Non-pigmented ciliary epithelial cell (primary cell): Measurements from ENCODE around the gene SLC25A36.

Experiments
- DNase-seq: peaks from one replicate; pipeline ENCODE4 v3.0.0-alpha.2; 2010; ENCODE audit warnings: low read depth

SLC25A36 gene

GRCh38 chr3:140941434-140942220, at the start of gene SLC25A36:
SLC25A36 (plus strand) TSS chr3:140941836; CDS start chr3:140942055, 219 bp downstream.
- DNase-seq = peak; percentile 88

GRCh38 chr3:140896997-140897396, 44.6 kb upstream of the SLC25A36 start:
- no peak for DNase-seq

GRCh38 chr3:140898340-140899180, 43.1 kb upstream of the SLC25A36 start:
- peak; percentile 79 for DNase-seq

- DNase-seq = no peak
These were observed 42.3 kb upstream of the SLC25A36 start for GRCh38 chr3:140899363-140899762.

- DNase-seq = no peak
These were observed 38.8 kb upstream of the SLC25A36 start for GRCh38 chr3:140902791-140903190.

GRCh38 chr3:140903196-140903595, 38.4 kb upstream of the SLC25A36 start:
- no peak for DNase-seq

GRCh38 chr3:140904521-140904920, 37.1 kb upstream of the SLC25A36 start:
- no peak for DNase-seq

GRCh38 chr3:140905559-140905958, 36.1 kb upstream of the SLC25A36 start:
- no peak for DNase-seq

GRCh38 chr3:140906785-140907184, 34.9 kb upstream of the SLC25A36 start:
- no peak for DNase-seq

GRCh38 chr3:140910860-140911259, 30.8 kb upstream of the SLC25A36 start:
- DNase-seq = no peak

GRCh38 chr3:140911822-140912221, 29.8 kb upstream of the SLC25A36 start:
- no peak for DNase-seq

GRCh38 chr3:140913728-140914127, 27.9 kb upstream of the SLC25A36 start:
- no peak for DNase-seq

- no peak for DNase-seq
These were observed 27.2 kb upstream of the SLC25A36 start for GRCh38 chr3:140914384-140914945.

- no peak for DNase-seq
These were observed 25.0 kb upstream of the SLC25A36 start for GRCh38 chr3:140916603-140917002.

GRCh38 chr3:140917772-140918171, 23.9 kb upstream of the SLC25A36 start:
- no peak for DNase-seq

- no peak for DNase-seq
These were observed 21.6 kb upstream of the SLC25A36 start for GRCh38 chr3:140920029-140920428.

GRCh38 chr3:140922634-140923033, 19.0 kb upstream of the SLC25A36 start:
- DNase-seq = no peak

GRCh38 chr3:140924097-140924873, 17.4 kb upstream of the SLC25A36 start:
- no peak for DNase-seq

- DNase-seq = no peak
These were observed 14.2 kb upstream of the SLC25A36 start for GRCh38 chr3:140927279-140928069.

GRCh38 chr3:140929446-140929845, 12.2 kb upstream of the SLC25A36 start:
- no peak for DNase-seq

- no peak for DNase-seq
These were observed 10.6 kb upstream of the SLC25A36 start for GRCh38 chr3:140931016-140931454.
